ENCODE results near the gene SMIM10L2A. TPM values are rescaled to one million over a fixed set of nuclear protein-coding genes. Genes with fewer than 3 reads are reported as not detected.
"Not testable (repeated sequence)": the region's sequence is repeated elsewhere in the genome, so short reads cannot be mapped to it uniquely, and the experiment has no call there.

Gene SMIM10L2A
- total and polyA plus RNA-seq, 7 donors, result 0.08 to 0.58 (median 0.14) TPM

DNA sequence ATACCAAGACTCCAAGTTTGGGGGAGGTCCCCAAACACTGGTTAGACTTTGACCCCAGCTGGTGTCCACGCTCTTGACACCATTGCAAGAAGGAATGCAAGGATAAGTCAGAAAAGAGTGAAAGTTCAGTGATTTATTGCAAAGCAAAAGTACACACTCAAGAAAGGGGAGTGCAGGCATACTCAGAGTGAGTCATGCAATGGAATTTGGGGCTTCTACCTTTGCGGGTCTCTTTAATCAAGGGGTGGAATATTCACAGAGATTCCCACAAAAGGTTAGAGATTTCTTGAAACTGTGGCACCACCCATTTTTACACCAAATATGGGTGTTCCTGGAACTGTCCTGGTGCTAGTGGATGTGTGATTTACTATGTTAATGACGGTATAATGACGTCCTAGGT is 5.2 kb upstream of the SMIM10L2A start:
- H3K27ac ChIP-seq, result no peak overlapping the region
- TF ChIP-seq CTCF (IDR thresholded peaks at IDR 0.05), result no peak
- no peak overlapping the region for H3K4me3 ChIP-seq
- DNase-seq, result no peak
- no peaks in the 10 kb centered on the region for H3K36me3 ChIP-seq (ENCODE audit: insufficient read depth in 1 of 2, low read depth in 1 of 2)
- H3K27me3 ChIP-seq (ENCODE audit: insufficient read depth in 3 of 3, low read length in 2 of 3), result peaks cover 0 to 7% (median 0%) of the 10 kb centered on the region in 3 donors
- ATAC-seq, result no peak
- H3K9me3 ChIP-seq, result no peaks in the 10 kb centered on the region
- no peaks in the 10 kb centered on the region for H3K4me1 ChIP-seq
- WGBS, 3 donors, result 61 to 78% (median 72%) methylated on average over 4 of the region's 4 CpGs
- intact Hi-C loops (cut with DNase I), result no loop called here

GRCh38 chrX:135420831-135421230 is 913 bp upstream of the SMIM10L2A start:
- 89 to 95% (median 93%) methylated on average over 12 of the region's 12 CpGs for WGBS, 3 donors
- ATAC-seq, result no peak
- Histone ChIP-seq H3K9me3 (no peaks in the 10 kb centered on the region), H3K27ac (no peak overlapping the region), H3K4me3 (no peak overlapping the region), H3K4me1 (no peaks in the 10 kb centered on the region), H3K36me3 (ENCODE audit: insufficient read depth in 1 of 2, low read depth in 1 of 2) (no peaks in the 10 kb centered on the region), H3K27me3 (ENCODE audit: insufficient read depth in 3 of 3, low read length in 2 of 3) (peaks cover 0 to 7% (median 0%) of the 10 kb centered on the region in 3 donors)
- DNase-seq, result no peak
- intact Hi-C loops (cut with DNase I), result no loop called here
- TF ChIP-seq CTCF (IDR thresholded peaks at IDR 0.05), result no peak

GRCh38 chrX:135421537-135421931 is 210 bp upstream of the SMIM10L2A start:
- peak overlapping the region; percentile 64 for H3K4me3 ChIP-seq
- H3K36me3 ChIP-seq (ENCODE audit: insufficient read depth in 1 of 2, low read depth in 1 of 2), result no peaks in the 10 kb centered on the region
- ATAC-seq (peak; percentile 84 to 97 (median 95)), DNase-seq (peak; percentile 86 to 89)
- H3K9me3 ChIP-seq, result no peaks in the 10 kb centered on the region
- TF ChIP-seq CTCF (IDR thresholded peaks at IDR 0.05), result no peak
- no peaks in the 10 kb centered on the region for H3K4me1 ChIP-seq
- intact Hi-C loops (cut with DNase I), result no loop called here
- 0 to 28% (median 1%) methylated on average over 7 to 23 of the region's 29 CpGs for WGBS, 3 donors
- H3K27ac ChIP-seq, result no peak overlapping the region
- H3K27me3 ChIP-seq (ENCODE audit: insufficient read depth in 3 of 3, low read length in 2 of 3), result peaks cover 0 to 10% (median 0%) of the 10 kb centered on the region in 3 donors

DNA sequence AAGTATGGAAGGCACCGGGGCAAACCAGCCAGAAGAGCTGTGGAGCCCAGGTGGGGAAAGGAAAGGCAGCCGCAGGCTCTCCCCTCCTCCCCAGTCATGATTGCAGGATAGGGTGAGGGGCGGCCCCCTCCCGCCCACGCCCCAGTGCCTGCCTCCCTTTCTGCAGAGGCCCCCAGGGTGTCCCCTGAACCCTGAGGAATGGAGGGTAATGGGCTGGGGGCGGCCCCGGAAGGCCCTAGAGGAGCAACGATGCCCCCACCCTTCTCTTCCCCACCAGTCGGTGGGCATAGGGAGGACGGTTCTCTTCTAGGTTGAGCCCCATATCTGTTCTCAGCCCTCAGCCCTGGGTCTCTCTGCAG is 1.0 kb downstream of the SMIM10L2A start:
- H3K4me1 ChIP-seq; DNase-seq; intact Hi-C loops (cut with DNase I); H3K27me3 ChIP-seq (ENCODE audit: insufficient read depth in 3 of 3, low read length in 2 of 3); H3K36me3 ChIP-seq (ENCODE audit: insufficient read depth in 1 of 2, low read depth in 1 of 2); H3K9me3 ChIP-seq; H3K27ac ChIP-seq; ATAC-seq: not testable (repeated sequence)
- H3K4me3 ChIP-seq, result peak overlapping the region; percentile 64
- WGBS, 3 donors, result 54 to 67% (median 62%) methylated on average over 6 to 10 of the region's 10 CpGs

DNA sequence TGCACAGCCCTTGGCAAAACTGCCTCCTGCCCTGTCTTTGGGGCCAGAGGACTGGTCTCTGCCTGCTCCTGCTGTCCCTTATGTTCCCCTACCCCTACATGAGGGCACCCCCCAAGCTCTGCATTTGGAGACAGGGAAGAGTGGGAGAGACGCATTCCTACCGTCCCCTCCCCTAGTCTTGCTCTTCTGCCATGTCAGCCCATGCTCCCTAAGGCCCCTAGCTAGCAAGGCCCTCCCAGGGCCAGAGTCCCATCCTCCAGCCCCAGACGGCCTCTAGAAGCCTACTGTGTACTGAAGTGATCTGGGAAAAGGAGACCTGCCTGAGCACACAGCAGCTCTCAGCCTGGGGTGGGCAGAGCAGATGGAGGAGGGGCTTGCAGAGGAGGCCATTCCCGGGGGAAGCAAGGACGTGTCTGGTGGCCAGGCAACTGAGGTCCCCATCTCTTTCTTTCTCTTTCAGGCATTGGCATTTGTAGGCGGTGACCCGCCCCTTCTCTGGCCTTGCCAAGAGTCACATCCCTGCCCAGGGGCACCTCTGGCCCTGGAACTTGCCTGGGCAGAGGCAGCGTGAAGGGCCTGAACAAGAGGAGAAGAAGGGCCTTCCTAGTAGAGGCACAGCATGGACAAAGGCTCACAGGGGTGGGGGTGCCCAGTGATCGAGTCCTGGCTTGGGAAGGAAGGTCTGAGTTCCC is 1.6 kb downstream of the SMIM10L2A start:
- H3K27ac ChIP-seq; H3K27me3 ChIP-seq (ENCODE audit: insufficient read depth in 3 of 3, low read length in 2 of 3); intact Hi-C loops (cut with DNase I); H3K4me3 ChIP-seq; H3K4me1 ChIP-seq; H3K36me3 ChIP-seq (ENCODE audit: insufficient read depth in 1 of 2, low read depth in 1 of 2); ATAC-seq; H3K9me3 ChIP-seq; DNase-seq: not testable (repeated sequence)
- WGBS, 3 donors, result 62 to 76% (median 65%) methylated on average over 4 to 9 of the region's 9 CpGs

- no peak for TF ChIP-seq CTCF (IDR thresholded peaks at IDR 0.05)
- no peaks in the 10 kb centered on the region for H3K9me3 ChIP-seq
- no peak for DNase-seq
- no peak overlapping the region for H3K4me3 ChIP-seq
- H3K27ac ChIP-seq, result no peak overlapping the region
- ATAC-seq, result no peak
- no peaks in the 10 kb centered on the region for H3K36me3 ChIP-seq (ENCODE audit: insufficient read depth in 1 of 2, low read depth in 1 of 2)
- no peaks in the 10 kb centered on the region for H3K4me1 ChIP-seq
- H3K27me3 ChIP-seq (ENCODE audit: insufficient read depth in 3 of 3, low read length in 2 of 3), result peaks cover 0 to 11% (median 0%) of the 10 kb centered on the region in 3 donors
- WGBS, 3 donors, result 77 to 91% (median 87%) methylated on average over 8 to 9 of the region's 9 CpGs
- intact Hi-C loops (cut with DNase I), result no loop called here
These were observed 2.7 kb downstream of the SMIM10L2A start for GRCh38 chrX:135424469-135424868.

Measured in psoas muscle (tissue), 8 donors.